ENCODE measurements around the gene KCNE3.

KCNE3 gene, protein sequence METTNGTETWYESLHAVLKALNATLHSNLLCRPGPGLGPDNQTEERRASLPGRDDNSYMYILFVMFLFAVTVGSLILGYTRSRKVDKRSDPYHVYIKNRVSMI

DNA sequence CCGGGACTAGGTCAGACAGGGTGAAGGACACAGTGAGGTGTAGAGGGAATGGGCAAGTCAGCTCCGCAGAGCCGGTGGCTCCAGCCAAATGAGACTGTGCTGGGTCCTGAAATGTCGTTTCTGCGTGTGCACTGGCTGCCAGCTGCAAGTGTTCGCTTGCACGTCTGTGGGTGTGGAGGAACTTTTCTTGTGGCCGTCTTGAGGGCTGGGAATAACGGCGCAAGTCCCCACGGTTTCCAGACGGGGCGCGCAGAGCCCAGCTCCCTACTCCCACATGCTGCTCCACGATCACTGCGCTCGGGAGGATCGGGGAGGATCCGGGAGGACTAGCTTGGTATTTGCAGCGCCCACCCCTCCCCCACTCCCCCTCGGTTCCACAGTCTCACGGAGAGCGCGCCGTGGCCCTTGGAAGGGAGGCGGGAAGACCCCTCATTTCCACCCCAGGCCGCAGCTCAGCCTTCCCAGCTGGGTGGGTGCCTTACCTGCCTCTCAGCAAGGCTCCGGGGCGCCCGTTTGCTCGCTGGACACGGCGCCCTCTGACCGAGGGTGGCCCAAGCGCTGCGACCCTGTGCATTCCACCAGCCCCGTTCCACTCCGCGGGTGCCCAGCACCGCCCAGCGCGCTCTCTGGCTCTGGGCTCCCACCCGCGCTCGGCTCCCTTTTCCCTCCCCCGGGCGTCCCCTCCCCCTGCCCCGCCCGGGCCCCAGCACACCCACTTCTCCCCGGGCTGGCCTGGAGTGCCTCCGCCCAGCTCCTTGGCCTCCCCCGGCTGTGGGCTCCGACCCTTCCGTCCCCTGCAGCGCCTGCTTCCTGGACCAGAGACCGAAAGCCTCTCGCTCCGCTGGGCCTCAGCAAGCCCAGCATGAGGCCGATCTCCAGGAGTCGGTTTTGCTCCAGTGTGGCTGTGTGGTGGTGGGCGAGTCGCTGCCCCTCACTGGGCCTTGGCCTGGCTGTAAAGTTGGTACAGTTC, at the start of gene KCNE3:
KCNE3 (minus strand) TSS at position 634 of the 970 bp plus-strand sequence. CDS start 9,986 bp downstream, outside the sequence.
- no peaks in the 10 kb centered on the region for H3K36me3 ChIP-seq
- no peak within 1 kb of the TSS for H3K4me3 ChIP-seq (ENCODE audit: low read depth, low read length)
- no peaks in the 10 kb centered on the region for H3K27me3 ChIP-seq (ENCODE audit: insufficient read depth, low read depth, severe bottlenecking)
- TF ChIP-seq, protein P1, sequence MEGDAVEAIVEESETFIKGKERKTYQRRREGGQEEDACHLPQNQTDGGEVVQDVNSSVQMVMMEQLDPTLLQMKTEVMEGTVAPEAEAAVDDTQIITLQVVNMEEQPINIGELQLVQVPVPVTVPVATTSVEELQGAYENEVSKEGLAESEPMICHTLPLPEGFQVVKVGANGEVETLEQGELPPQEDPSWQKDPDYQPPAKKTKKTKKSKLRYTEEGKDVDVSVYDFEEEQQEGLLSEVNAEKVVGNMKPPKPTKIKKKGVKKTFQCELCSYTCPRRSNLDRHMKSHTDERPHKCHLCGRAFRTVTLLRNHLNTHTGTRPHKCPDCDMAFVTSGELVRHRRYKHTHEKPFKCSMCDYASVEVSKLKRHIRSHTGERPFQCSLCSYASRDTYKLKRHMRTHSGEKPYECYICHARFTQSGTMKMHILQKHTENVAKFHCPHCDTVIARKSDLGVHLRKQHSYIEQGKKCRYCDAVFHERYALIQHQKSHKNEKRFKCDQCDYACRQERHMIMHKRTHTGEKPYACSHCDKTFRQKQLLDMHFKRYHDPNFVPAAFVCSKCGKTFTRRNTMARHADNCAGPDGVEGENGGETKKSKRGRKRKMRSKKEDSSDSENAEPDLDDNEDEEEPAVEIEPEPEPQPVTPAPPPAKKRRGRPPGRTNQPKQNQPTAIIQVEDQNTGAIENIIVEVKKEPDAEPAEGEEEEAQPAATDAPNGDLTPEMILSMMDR (IDR thresholded peaks at IDR 0.05; ENCODE audit: low read depth, low read length) = no peak
- no peaks in the 10 kb centered on the region for H3K9me3 ChIP-seq (ENCODE audit: severe bottlenecking)
- no peak for DNase-seq
- H3K27ac ChIP-seq = no peak within 1 kb of the TSS

DNA sequence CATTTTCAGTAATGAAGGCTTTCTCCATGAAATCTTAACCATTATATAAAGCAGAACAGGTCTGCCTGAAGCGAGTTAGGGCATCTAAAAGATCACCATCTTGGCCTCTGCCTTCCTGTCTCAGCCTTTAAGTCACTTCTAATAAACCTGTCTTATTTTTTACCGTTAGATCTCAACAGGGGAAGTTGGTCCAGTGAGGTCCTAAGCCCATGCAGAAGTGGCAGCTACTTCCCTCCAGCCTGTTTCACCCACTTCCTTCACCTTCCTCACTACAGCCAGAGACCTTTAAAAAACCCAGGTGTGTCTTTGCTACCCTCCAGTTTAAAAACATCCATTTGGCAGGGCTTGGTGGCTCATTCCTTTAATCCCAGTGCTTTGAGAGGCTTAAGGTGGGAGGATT, 40.2 kb upstream of the KCNE3 start:
- H3K36me3 ChIP-seq = no peaks in the 10 kb centered on the region
- H3K27me3 ChIP-seq (ENCODE audit: insufficient read depth, low read depth, severe bottlenecking) = no peaks in the 10 kb centered on the region
- H3K27ac ChIP-seq = no peak overlapping the region
- no peak for DNase-seq
- H3K9me3 ChIP-seq (ENCODE audit: severe bottlenecking) = no peaks in the 10 kb centered on the region
- no peak overlapping the region for H3K4me3 ChIP-seq (ENCODE audit: low read depth, low read length)
- TF ChIP-seq, protein P1 (IDR thresholded peaks at IDR 0.05; ENCODE audit: low read depth, low read length) = no peak

DNA sequence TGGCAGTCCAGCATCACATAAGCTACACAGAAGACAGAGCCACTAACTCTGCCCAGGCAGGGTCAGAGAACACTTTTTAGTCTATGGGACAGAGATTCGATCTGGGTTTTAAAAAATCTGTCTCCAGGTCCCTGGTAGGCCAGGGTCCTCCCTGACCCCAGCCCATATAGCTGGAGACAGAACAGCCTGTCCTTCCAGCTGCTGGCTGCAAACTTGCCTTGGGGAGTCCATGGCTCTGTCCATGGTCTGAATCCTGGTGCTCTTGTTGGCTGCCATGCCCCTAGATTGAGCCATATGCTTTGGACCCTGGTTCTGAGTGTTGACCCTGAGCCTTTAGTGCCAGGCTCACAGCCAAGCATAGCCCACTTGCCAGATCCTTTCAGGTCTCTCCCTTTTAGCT, 39.5 kb upstream of the KCNE3 start:
- no peak overlapping the region for H3K4me3 ChIP-seq (ENCODE audit: low read depth, low read length)
- DNase-seq = no peak
- H3K36me3 ChIP-seq = no peaks in the 10 kb centered on the region
- TF ChIP-seq, protein P1 (IDR thresholded peaks at IDR 0.05; ENCODE audit: low read depth, low read length) = no peak
- H3K27ac ChIP-seq = no peak overlapping the region
- no peaks in the 10 kb centered on the region for H3K27me3 ChIP-seq (ENCODE audit: insufficient read depth, low read depth, severe bottlenecking)
- peaks cover 6% of the 10 kb centered on the region for H3K9me3 ChIP-seq (ENCODE audit: severe bottlenecking)

DNA sequence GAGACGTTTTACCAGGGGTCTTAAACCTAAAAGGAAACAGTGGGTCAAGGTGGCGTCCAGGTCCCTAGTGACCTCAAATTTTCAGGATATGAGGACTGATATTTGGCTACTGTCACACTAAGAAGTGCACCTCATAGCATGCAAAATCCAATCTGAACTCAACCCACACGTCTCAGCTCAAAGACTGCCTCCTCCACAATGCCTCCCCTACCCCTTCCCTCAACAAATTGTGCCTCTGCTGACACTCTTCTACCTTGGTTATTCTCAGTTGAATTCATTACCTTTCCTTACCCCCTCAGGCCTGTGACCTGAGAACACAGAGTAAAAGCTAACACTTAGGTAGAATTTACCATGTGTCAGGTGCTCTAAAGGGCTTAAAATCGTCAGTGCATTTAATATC, 38.6 kb upstream of the KCNE3 start:
- H3K27ac ChIP-seq = no peak overlapping the region
- TF ChIP-seq, protein P1 (IDR thresholded peaks at IDR 0.05; ENCODE audit: low read depth, low read length) = no peak
- no peak for DNase-seq

DNA sequence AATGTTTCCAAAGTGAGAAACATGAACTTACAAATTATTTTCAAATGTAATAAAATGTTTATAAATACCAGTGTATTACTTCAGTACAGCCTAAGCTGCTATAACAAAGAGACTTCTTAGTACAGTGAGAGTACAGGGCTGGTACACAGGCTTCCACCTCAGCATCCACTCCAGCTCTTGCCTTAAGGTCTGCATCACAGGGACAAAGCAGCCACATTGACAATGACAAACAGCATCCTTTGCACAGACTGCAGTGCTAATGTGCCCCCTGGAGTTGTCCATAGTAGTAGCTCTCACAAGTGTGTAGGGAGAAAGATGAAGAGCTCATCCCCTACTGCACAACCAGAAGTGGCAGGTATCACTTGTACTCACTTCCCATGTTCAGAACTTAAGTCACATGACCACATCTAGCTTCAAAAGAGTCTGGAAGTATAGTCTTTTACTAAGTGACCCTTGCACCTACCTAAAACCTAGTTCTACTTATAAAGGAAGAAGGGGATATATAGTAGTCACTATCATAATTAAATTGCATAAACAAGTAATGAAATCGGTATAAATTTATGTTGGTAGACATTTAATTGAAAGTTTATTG, 36.8 kb upstream of the KCNE3 start:
- H3K36me3 ChIP-seq = no peaks in the 10 kb centered on the region
- H3K9me3 ChIP-seq (ENCODE audit: severe bottlenecking) = peaks cover 6% of the 10 kb centered on the region
- DNase-seq = no peak
- TF ChIP-seq, protein P1 (IDR thresholded peaks at IDR 0.05; ENCODE audit: low read depth, low read length) = no peak
- no peak overlapping the region for H3K4me3 ChIP-seq (ENCODE audit: low read depth, low read length)
- no peaks in the 10 kb centered on the region for H3K27me3 ChIP-seq (ENCODE audit: insufficient read depth, low read depth, severe bottlenecking)
- H3K27ac ChIP-seq = no peak overlapping the region

More for the DNA sequence above, 38.6 kb upstream of the KCNE3 start:
- Histone ChIP-seq H3K27me3 (ENCODE audit: insufficient read depth, low read depth, severe bottlenecking) (no peaks in the 10 kb centered on the region), H3K9me3 (ENCODE audit: severe bottlenecking) (peaks cover 6% of the 10 kb centered on the region), H3K4me3 (ENCODE audit: low read depth, low read length) (no peak overlapping the region), H3K36me3 (no peaks in the 10 kb centered on the region)

Data from WERI-Rb-1 (cell line).